Suprapubic skin (tissue), 4 donors: Measurements from ENCODE around the gene ARID1B.

Experiments
- CTCF ChIP-seq, 2 donors: fragments of 200-600 bp in 1 of 2; fragments of 450-650 bp in 1 of 2; sonication (generic) in 1 of 2; IDR thresholded peaks; one replicate each; pipeline ENCODE4 v1.5.1; 2016 to 2019; ENCODE audit warnings: antibody characterized with exemption in 2 of 2, mild to moderate bottlenecking in 1 of 2, moderate library complexity in 1 of 2
- EP300 ChIP-seq: sonication (generic); formaldehyde crosslinking; IDR thresholded peaks from one replicate; pipeline ENCODE4 v1.6.1; 2017; ENCODE audit warnings: antibody characterized with exemption
- POLR2A ChIP-seq, 2 donors: fragments of 450-650 bp; IDR thresholded peaks; one replicate each; pipeline ENCODE4 v1.6.1; 2017; ENCODE audit warnings: antibody characterized with exemption in 2 of 2, mild to moderate bottlenecking in 2 of 2, moderate library complexity in 2 of 2
- POLR2AphosphoS5 ChIP-seq, 3 donors: sonication (generic); formaldehyde crosslinking; IDR thresholded peaks; one replicate each; pipeline ENCODE4 v1.6.1; 2017; ENCODE audit warnings: antibody characterized with exemption in 3 of 3

- TF ChIP-seq CTCF (IDR thresholded peaks at IDR 0.05) = no peak
- TF ChIP-seq POLR2A (IDR thresholded peaks at IDR 0.05) = no peak
- TF ChIP-seq EP300 = no peak
- no peak for TF ChIP-seq POLR2AphosphoS5 (IDR thresholded peaks at IDR 0.05)
Measured at GRCh38 chr6:157238346-157238745, 461.2 kb downstream of the ARID1B start.
